MM.1S (cell line): ENCODE data around the gene SLIT1.

Source experiments
- CTCF ChIP-seq: fragments of 300-600 bp; sonication (generic); IDR thresholded peaks from 2 replicates; pipeline ENCODE4 v1.5.1; 2016; ENCODE audit warnings: antibody characterized with exemption, low read length, mixed read lengths
- EZH2 ChIP-seq: fragments of 300-600 bp; sonication (generic); optimal IDR thresholded peaks from 2 replicates; pipeline ENCODE3; 2017; ENCODE audit warnings: low read depth, mild to moderate bottlenecking, antibody characterized with exemption, low read length, mixed read lengths
- EZH2phosphoT487 ChIP-seq: fragments of 300-600 bp; sonication (generic); IDR thresholded peaks from 2 replicates; pipeline ENCODE4 v1.6.1; 2018; ENCODE audit warnings: antibody characterized with exemption, low read length

- no peak for TF ChIP-seq CTCF
- no peak for TF ChIP-seq EZH2
- no peak for TF ChIP-seq EZH2phosphoT487
These were observed 107.4 kb downstream of the SLIT1 start for GRCh38 chr10:97078261-97078937.
